ENCODE results near the gene UEVLD. TPM values are rescaled to one million over a fixed set of nuclear protein-coding genes. Genes with fewer than 3 reads are reported as not detected.

Gene UEVLD
- total RNA-seq, 1 experiment from 2014 or later: 23.1 TPM

GRCh38 chr11:18540207-18541009 is 48.1 kb downstream of the UEVLD start:
- Mint-ChIP-seq H3K4me1 (ENCODE audit: low read depth, unreplicated experiment) (no peaks in the 10 kb centered on the region), H3K9me3 (ENCODE audit: low read depth, unreplicated experiment) (no peaks in the 10 kb centered on the region), H3K36me3 (ENCODE audit: insufficient read depth, unreplicated experiment) (peaks cover 6% of the 10 kb centered on the region), H3K27me3 (ENCODE audit: unreplicated experiment) (no peaks in the 10 kb centered on the region), H3K4me3 (ENCODE audit: low read depth, unreplicated experiment) (no peak overlapping the region), H3K27ac (ENCODE audit: unreplicated experiment) (no peak overlapping the region)
- DNase-seq: no peak
- intact Hi-C loops (cut with micrococcal nuclease; ENCODE audit: unreplicated experiment): loop anchor here (1.0 to 2.0 kb wide), 3 partner anchors 110 to 224 kb away; no protein-coding TSS in a partner anchor
- CTCF ChIA-PET: interaction anchor here (0.5 to 2.0 kb wide), 10 partner anchors 14 to 425 kb away, joined by 3 to 16 read pairs (median 4); partner anchors contain the start of gene TSG101
- TF ChIP-seq, protein P1, sequence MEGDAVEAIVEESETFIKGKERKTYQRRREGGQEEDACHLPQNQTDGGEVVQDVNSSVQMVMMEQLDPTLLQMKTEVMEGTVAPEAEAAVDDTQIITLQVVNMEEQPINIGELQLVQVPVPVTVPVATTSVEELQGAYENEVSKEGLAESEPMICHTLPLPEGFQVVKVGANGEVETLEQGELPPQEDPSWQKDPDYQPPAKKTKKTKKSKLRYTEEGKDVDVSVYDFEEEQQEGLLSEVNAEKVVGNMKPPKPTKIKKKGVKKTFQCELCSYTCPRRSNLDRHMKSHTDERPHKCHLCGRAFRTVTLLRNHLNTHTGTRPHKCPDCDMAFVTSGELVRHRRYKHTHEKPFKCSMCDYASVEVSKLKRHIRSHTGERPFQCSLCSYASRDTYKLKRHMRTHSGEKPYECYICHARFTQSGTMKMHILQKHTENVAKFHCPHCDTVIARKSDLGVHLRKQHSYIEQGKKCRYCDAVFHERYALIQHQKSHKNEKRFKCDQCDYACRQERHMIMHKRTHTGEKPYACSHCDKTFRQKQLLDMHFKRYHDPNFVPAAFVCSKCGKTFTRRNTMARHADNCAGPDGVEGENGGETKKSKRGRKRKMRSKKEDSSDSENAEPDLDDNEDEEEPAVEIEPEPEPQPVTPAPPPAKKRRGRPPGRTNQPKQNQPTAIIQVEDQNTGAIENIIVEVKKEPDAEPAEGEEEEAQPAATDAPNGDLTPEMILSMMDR (IDR thresholded peaks at IDR 0.05; ENCODE audit: unreplicated experiment): no peak
- BruUV-seq (replicated peaks): no TSS peak

DNA sequence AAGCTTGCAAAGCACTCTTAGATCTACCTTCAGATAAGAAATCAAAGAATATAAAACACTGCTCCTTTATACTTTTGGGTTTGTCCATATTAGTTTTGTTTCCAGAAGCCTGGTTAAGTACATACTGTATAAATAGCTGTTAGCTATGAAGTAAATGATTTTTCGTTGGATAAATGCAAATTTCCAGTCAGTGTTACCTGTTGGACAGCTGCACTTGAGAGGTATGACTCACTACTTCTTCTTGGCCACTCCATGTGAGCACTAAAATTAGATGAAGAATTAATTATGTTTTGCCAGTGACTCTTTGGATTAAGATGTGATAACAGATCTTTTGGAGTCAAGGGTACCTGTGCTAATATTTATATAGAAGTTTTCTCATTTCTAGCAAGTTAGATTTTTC is 52.3 kb downstream of the UEVLD start:
- Mint-ChIP-seq H3K4me1 (ENCODE audit: low read depth, unreplicated experiment) (peaks cover 2% of the 10 kb centered on the region), H3K27ac (ENCODE audit: unreplicated experiment) (no peak overlapping the region), H3K36me3 (ENCODE audit: insufficient read depth, unreplicated experiment) (peaks cover under 1% of the 10 kb centered on the region), H3K4me3 (ENCODE audit: low read depth, unreplicated experiment) (no peak overlapping the region), H3K27me3 (ENCODE audit: unreplicated experiment) (no peaks in the 10 kb centered on the region), H3K9me3 (ENCODE audit: low read depth, unreplicated experiment) (no peaks in the 10 kb centered on the region)
- intact Hi-C loops (cut with micrococcal nuclease; ENCODE audit: unreplicated experiment): no loop called here
- CTCF ChIA-PET: no interaction called here
- no peak for DNase-seq
- TF ChIP-seq, protein P1 (IDR thresholded peaks at IDR 0.05; ENCODE audit: unreplicated experiment): no peak
- BruUV-seq (replicated peaks): no TSS peak

- intact Hi-C loops (cut with micrococcal nuclease; ENCODE audit: unreplicated experiment): no loop called here
- DNase-seq: no peak
- Mint-ChIP-seq H3K9me3 (ENCODE audit: low read depth, unreplicated experiment) (no peaks in the 10 kb centered on the region), H3K4me1 (ENCODE audit: low read depth, unreplicated experiment) (peaks cover 11% of the 10 kb centered on the region), H3K27me3 (ENCODE audit: unreplicated experiment) (no peaks in the 10 kb centered on the region), H3K36me3 (ENCODE audit: insufficient read depth, unreplicated experiment) (peaks cover 11% of the 10 kb centered on the region), H3K27ac (ENCODE audit: unreplicated experiment) (no peak overlapping the region), H3K4me3 (ENCODE audit: low read depth, unreplicated experiment) (no peak overlapping the region)
- no TSS peak for BruUV-seq (replicated peaks)
- CTCF ChIA-PET: no interaction called here
- TF ChIP-seq, protein P1 (IDR thresholded peaks at IDR 0.05; ENCODE audit: unreplicated experiment): no peak
These were observed 54.3 kb downstream of the UEVLD start for GRCh38 chr11:18534245-18534644.

- intact Hi-C loops (cut with micrococcal nuclease; ENCODE audit: unreplicated experiment): no loop called here
- H3K36me3 Mint-ChIP-seq (ENCODE audit: insufficient read depth, unreplicated experiment): peaks cover 18% of the 10 kb centered on the region
- H3K4me3 Mint-ChIP-seq (ENCODE audit: low read depth, unreplicated experiment): no peak overlapping the region
- H3K27ac Mint-ChIP-seq (ENCODE audit: unreplicated experiment): no peak overlapping the region
- no peaks in the 10 kb centered on the region for H3K9me3 Mint-ChIP-seq (ENCODE audit: low read depth, unreplicated experiment)
- BruUV-seq (replicated peaks): no TSS peak
- CTCF ChIA-PET: interaction anchor here (0.5 to 0.7 kb wide), 2 partner anchors 333 to 794 kb away, joined by 3 read pairs; no protein-coding TSS in a partner anchor
- DNase-seq: no peak
- peaks cover 11% of the 10 kb centered on the region for H3K4me1 Mint-ChIP-seq (ENCODE audit: low read depth, unreplicated experiment)
- no peaks in the 10 kb centered on the region for H3K27me3 Mint-ChIP-seq (ENCODE audit: unreplicated experiment)
- TF ChIP-seq, protein P1 (IDR thresholded peaks at IDR 0.05; ENCODE audit: unreplicated experiment): no peak
These were observed 55.2 kb downstream of the UEVLD start for GRCh38 chr11:18533365-18533764.
